CD8-positive, alpha-beta memory T cell (primary cell): ENCODE data around the gene EML3. TPM values are rescaled to one million over a fixed set of nuclear protein-coding genes. Genes with fewer than 3 reads are reported as not detected.

ENCODE experiments used
- CTCF ChIA-PET: fragments of 350-600 bp; sonication (Branson Sonifier 250); formaldehyde crosslinking; loops from one replicate; lab custom pipeline; 2021; ENCODE audit warnings: antibody characterized with exemption; lab: Charles Lee
- POLR2A ChIA-PET: fragments of 350-600 bp; sonication (Branson Sonifier 250); formaldehyde crosslinking; loops from one replicate; lab custom pipeline; 2021; ENCODE audit warnings: antibody characterized with exemption; lab: Charles Lee
- DNase-seq, 5 donors: peaks; one replicate each; pipeline versions ENCODE4 v3.0.0 to v3.0.0-alpha.2; 2020 to 2022; ENCODE audit warnings: mixed read lengths in 1 of 5
- H3K27ac ChIP-seq: one replicate; pipeline ENCODE4 v1.7.0; 2013; ENCODE audit warnings: low read depth, mild to moderate bottlenecking, low read length, moderate library complexity
- H3K27me3 ChIP-seq: 2 replicates; pipeline ENCODE4 v1.7.0; 2013; ENCODE audit warnings: low read length, mild to moderate bottlenecking; ENCODE audit not compliant: insufficient read depth, poor library complexity, severe bottlenecking
- H3K36me3 ChIP-seq: 2 replicates; pipeline ENCODE4 v1.7.0; 2013; ENCODE audit warnings: mild to moderate bottlenecking, low read length, moderate library complexity; ENCODE audit not compliant: insufficient read depth
- H3K4me1 ChIP-seq: 2 replicates; pipeline ENCODE4 v1.7.0; 2013; ENCODE audit warnings: mild to moderate bottlenecking, low read length, moderate library complexity; ENCODE audit not compliant: insufficient read depth
- H3K4me3 ChIP-seq: 2 replicates; pipeline ENCODE4 v1.7.0; 2013; ENCODE audit warnings: mild to moderate bottlenecking, low read length
- H3K9me3 ChIP-seq: 2 replicates; pipeline ENCODE4 v1.7.0; 2013; ENCODE audit warnings: mild to moderate bottlenecking, low read length
- H3K27ac Mint-ChIP-seq, 8 donors: one replicate each; pipeline ENCODE4 v1.8.0; 2020 to 2021; ENCODE audit warnings: mixed read lengths in 8 of 8, mild to moderate bottlenecking in 6 of 8, inconsistent platforms in 3 of 8, moderate library complexity in 3 of 8
- H3K27me3 Mint-ChIP-seq, 2 donors: one replicate each; pipeline ENCODE4 v1.8.0; 2020 to 2021; ENCODE audit warnings: mixed read lengths in 2 of 2, mild to moderate bottlenecking in 1 of 2, moderate library complexity in 1 of 2
- H3K36me3 Mint-ChIP-seq, 3 donors: one replicate each; pipeline ENCODE4 v1.8.0; 2020 to 2021; ENCODE audit warnings: mixed read lengths in 3 of 3, inconsistent platforms in 1 of 3, mild to moderate bottlenecking in 1 of 3
- H3K4me1 Mint-ChIP-seq, 3 donors: one replicate each; pipeline ENCODE4 v1.8.0; 2020 to 2021; ENCODE audit warnings: mixed read lengths in 3 of 3, inconsistent platforms in 1 of 3, mild to moderate bottlenecking in 1 of 3
- H3K4me3 Mint-ChIP-seq, 7 donors: one replicate each; pipeline ENCODE4 v1.8.0; 2020 to 2021; ENCODE audit warnings: mixed read lengths in 7 of 7, mild to moderate bottlenecking in 6 of 7, moderate library complexity in 4 of 7, inconsistent platforms in 2 of 7
- H3K9me3 Mint-ChIP-seq, 5 donors: one replicate each; pipeline ENCODE4 v1.8.0; 2020 to 2022; ENCODE audit warnings: mixed read lengths in 5 of 5, mild to moderate bottlenecking in 3 of 5, moderate library complexity in 2 of 5, inconsistent platforms in 1 of 5
- polyA plus RNA-seq: library from polyadenylated mRNA; unstranded; fragments of 300-500 nt; fragmentation: Illumina TruSeq; gene quantifications from one replicate; pipeline ENCODE4 v1.2.3, GENCODE V29; 2021
- total RNA-seq, 2 experiments: library from RNA; stranded (reverse); gene quantifications; one replicate each; pipeline ENCODE4 v1.2.3, GENCODE V29; 2021

Gene EML3
- total and polyA plus RNA-seq, 3 experiments from 2014 or later, result 22.9 to 134 (median 133) TPM

- H3K27me3 Mint-ChIP-seq, result no peaks in the 10 kb centered on the region
- peaks cover 8 to 77% (median 13%) of the 10 kb centered on the region in 3 donors for H3K36me3 Mint-ChIP-seq
- peak overlapping the region in 4 of 8 donors; percentile 42 to 90 (median 86) for H3K27ac Mint-ChIP-seq
- ChIA-PET CTCF (interaction anchor here (1.6 to 2.8 kb wide), 2 partner anchors 16 to 118 kb away, joined by 3 to 17 read pairs; partner anchors contain the start of gene TUT1), POLR2A (interaction anchor here (0.9 to 2.3 kb wide), 3 partner anchors 20 to 89 kb away, joined by 4 to 20 read pairs (median 4); partner anchors contain the start of genes C11orf98, CSKMT and GANAB)
- no peaks in the 10 kb centered on the region for H3K9me3 Mint-ChIP-seq
- Histone ChIP-seq H3K27me3 (no peaks in the 10 kb centered on the region), H3K4me3 (no peak overlapping the region), H3K9me3 (no peaks in the 10 kb centered on the region), H3K27ac (no peak overlapping the region), H3K4me1 (peaks cover 24% of the 10 kb centered on the region), H3K36me3 (peaks cover 29% of the 10 kb centered on the region)
- H3K4me1 Mint-ChIP-seq, result peaks cover 40 to 44% (median 40%) of the 10 kb centered on the region in 3 donors
- peak overlapping the region in 6 of 7 donors; percentile 50 to 95 (median 72) for H3K4me3 Mint-ChIP-seq
- peak in 1 of 5 donors; percentile 43 for DNase-seq
These were observed 36.7 kb downstream of the EML3 start for GRCh38 chr11:62575837-62576236.

- ChIA-PET CTCF (interaction anchor here (0.7 to 2.8 kb wide), 7 partner anchors 13 to 150 kb away, joined by 3 to 17 read pairs (median 6); partner anchors contain the start of gene TUT1), POLR2A (interaction anchor here (0.9 to 2.3 kb wide), 6 partner anchors 13 to 90 kb away, joined by 4 to 49 read pairs (median 5); partner anchors contain the start of genes C11orf98, CSKMT, GANAB and INTS5)
- Histone ChIP-seq H3K4me3 (peak overlapping the region; percentile 94), H3K36me3 (peaks cover 31% of the 10 kb centered on the region), H3K27me3 (no peaks in the 10 kb centered on the region), H3K27ac (no peak overlapping the region), H3K4me1 (peaks cover 24% of the 10 kb centered on the region), H3K9me3 (no peaks in the 10 kb centered on the region)
- Mint-ChIP-seq H3K9me3 (no peaks in the 10 kb centered on the region), H3K27ac (peak overlapping the region; percentile 85 to 97 (median 93)), H3K27me3 (no peaks in the 10 kb centered on the region), H3K4me1 (peaks cover 43 to 50% (median 46%) of the 10 kb centered on the region in 3 donors), H3K36me3 (peaks cover 10 to 79% (median 13%) of the 10 kb centered on the region in 3 donors), H3K4me3 (peak overlapping the region; percentile 90 to 98 (median 96))
- peak in 1 of 5 donors; percentile 44 for DNase-seq
These were observed 37.4 kb downstream of the EML3 start for GRCh38 chr11:62575156-62575555.

- H3K27me3 ChIP-seq, result no peaks in the 10 kb centered on the region
- ChIA-PET POLR2A (interaction anchor here (0.6 to 3.0 kb wide), 22 partner anchors 13 to 467 kb away, joined by 3 to 49 read pairs (median 4); partner anchors contain the start of genes AHNAK, B3GAT3, C11orf98 and CSKMT), CTCF (interaction anchor here (0.7 to 2.8 kb wide), 17 partner anchors 11 to 257 kb away, joined by 3 to 17 read pairs (median 3); partner anchors contain the start of genes B3GAT3, C11orf98, CSKMT and HNRNPUL2)
- peaks cover 24% of the 10 kb centered on the region for H3K4me1 ChIP-seq
- Mint-ChIP-seq H3K4me1 (peaks cover 46 to 56% (median 50%) of the 10 kb centered on the region in 3 donors), H3K27ac (peak overlapping the region; percentile 90 to 97 (median 94)), H3K27me3 (no peaks in the 10 kb centered on the region), H3K4me3 (peak overlapping the region; percentile 90 to 98 (median 96)), H3K9me3 (no peaks in the 10 kb centered on the region), H3K36me3 (peaks cover 10 to 85% (median 13%) of the 10 kb centered on the region in 3 donors)
- H3K4me3 ChIP-seq, result peak overlapping the region; percentile 94
- peak in 1 of 5 donors; percentile 46 for DNase-seq
- H3K9me3 ChIP-seq, result no peaks in the 10 kb centered on the region
- peak overlapping the region; percentile 93 for H3K27ac ChIP-seq
- peaks cover 37% of the 10 kb centered on the region for H3K36me3 ChIP-seq
These were observed 38.1 kb downstream of the EML3 start for GRCh38 chr11:62574363-62575071.

- H3K4me1 ChIP-seq, result peaks cover 24% of the 10 kb centered on the region
- Mint-ChIP-seq H3K9me3 (no peaks in the 10 kb centered on the region), H3K27ac (peak within 1 kb of the TSS; percentile 90 to 97 (median 95)), H3K36me3 (peaks cover 10 to 84% (median 13%) of the 10 kb centered on the region in 3 donors), H3K4me1 (peaks cover 46 to 59% (median 52%) of the 10 kb centered on the region in 3 donors), H3K27me3 (no peaks in the 10 kb centered on the region), H3K4me3 (peak within 1 kb of the TSS; percentile 90 to 98 (median 96))
- CTCF ChIA-PET, result interaction anchor here (0.7 to 2.8 kb wide), 15 partner anchors 12 to 258 kb away, joined by 3 to 17 read pairs (median 4); partner anchors contain the start of genes B3GAT3, C11orf98, CSKMT and HNRNPUL2
- H3K27ac ChIP-seq, result peak within 1 kb of the TSS; percentile 93
- POLR2A ChIA-PET, result interaction anchor here (0.6 to 3.0 kb wide), 19 partner anchors 14 to 466 kb away, joined by 3 to 49 read pairs (median 5); partner anchors contain the start of genes AHNAK, B3GAT3, C11orf98 and CSKMT
- DNase-seq, result peak; percentile 96 to 100 (median 99)
- no peaks in the 10 kb centered on the region for H3K9me3 ChIP-seq
- peaks cover 39% of the 10 kb centered on the region for H3K36me3 ChIP-seq
- H3K4me3 ChIP-seq, result peak within 1 kb of the TSS; percentile 94
- no peaks in the 10 kb centered on the region for H3K27me3 ChIP-seq
These were observed 38.8 kb downstream of the EML3 start, which contains the start of gene EEF1G for GRCh38 chr11:62573592-62574362. EEF1G (minus strand) TSS chr11:62573891; CDS start chr11:62573842, 49 bp downstream.

GRCh38 chr11:62573006-62573591 lies 39.5 kb downstream of the EML3 start:
- CTCF ChIA-PET, result interaction anchor here (0.8 to 4.5 kb wide), 15 partner anchors 12 to 154 kb away, joined by 3 to 21 read pairs (median 5); partner anchors contain the start of genes B3GAT3, C11orf98, CSKMT and HNRNPUL2
- POLR2A ChIA-PET, result interaction anchor here (0.8 to 3.0 kb wide), 14 partner anchors 17 to 214 kb away, joined by 3 to 49 read pairs (median 6); partner anchors contain the start of genes AHNAK, B3GAT3, C11orf98 and CSKMT
- Mint-ChIP-seq H3K36me3 (peaks cover 10 to 83% (median 12%) of the 10 kb centered on the region in 3 donors), H3K9me3 (no peaks in the 10 kb centered on the region), H3K27me3 (no peaks in the 10 kb centered on the region), H3K27ac (peak overlapping the region; percentile 85 to 97 (median 95)), H3K4me3 (peak overlapping the region; percentile 90 to 98 (median 96)), H3K4me1 (peaks cover 46 to 59% (median 52%) of the 10 kb centered on the region in 3 donors)
- DNase-seq, result peak in 2 of 5 donors; percentile 50 to 53
- Histone ChIP-seq H3K4me3 (peak overlapping the region; percentile 84), H3K9me3 (no peaks in the 10 kb centered on the region), H3K36me3 (peaks cover 39% of the 10 kb centered on the region), H3K4me1 (peaks cover 24% of the 10 kb centered on the region), H3K27ac (peak overlapping the region; percentile 77), H3K27me3 (no peaks in the 10 kb centered on the region)

- peaks cover 24% of the 10 kb centered on the region for H3K4me1 ChIP-seq
- Mint-ChIP-seq H3K27me3 (no peaks in the 10 kb centered on the region), H3K9me3 (no peaks in the 10 kb centered on the region), H3K27ac (peak overlapping the region; percentile 85 to 97 (median 95)), H3K4me1 (peaks cover 47 to 61% (median 53%) of the 10 kb centered on the region in 3 donors), H3K4me3 (peak overlapping the region; percentile 90 to 98 (median 96)), H3K36me3 (peaks cover 10 to 80% (median 12%) of the 10 kb centered on the region in 3 donors)
- peak overlapping the region; percentile 84 for H3K4me3 ChIP-seq
- DNase-seq, result no peak
- no peaks in the 10 kb centered on the region for H3K27me3 ChIP-seq
- ChIA-PET CTCF (interaction anchor here (1.4 to 4.5 kb wide), 4 partner anchors 12 to 147 kb away, joined by 3 to 21 read pairs (median 11); no protein-coding TSS in a partner anchor), POLR2A (interaction anchor here (0.8 to 3.0 kb wide), 2 partner anchors 17 to 29 kb away, joined by 3 to 19 read pairs; partner anchors contain the start of gene MTA2)
- peaks cover 36% of the 10 kb centered on the region for H3K36me3 ChIP-seq
- no peaks in the 10 kb centered on the region for H3K9me3 ChIP-seq
- H3K27ac ChIP-seq, result peak overlapping the region; percentile 77
These were observed 40.1 kb downstream of the EML3 start for GRCh38 chr11:62572431-62572830.
